ENCODE measurements around the gene LY6G6C.

Gene LY6G6C

DNA sequence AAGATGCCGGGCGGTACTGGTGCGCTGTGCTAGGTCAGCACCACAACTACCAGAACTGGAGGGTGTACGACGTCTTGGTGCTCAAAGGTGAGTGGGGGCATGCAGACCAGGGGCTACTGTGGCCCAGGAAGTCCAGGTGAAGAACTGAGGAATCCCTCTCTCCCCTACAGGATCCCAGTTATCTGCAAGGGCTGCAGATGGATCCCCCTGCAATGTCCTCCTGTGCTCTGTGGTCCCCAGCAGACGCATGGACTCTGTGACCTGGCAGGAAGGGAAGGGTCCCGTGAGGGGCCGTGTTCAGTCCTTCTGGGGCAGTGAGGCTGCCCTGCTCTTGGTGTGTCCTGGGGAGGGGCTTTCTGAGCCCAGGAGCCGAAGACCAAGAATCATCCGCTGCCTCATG lies 13.8 kb downstream of the LY6G6C start:
- H3K27ac ChIP-seq: no peak overlapping the region
- TF ChIP-seq, protein P1, sequence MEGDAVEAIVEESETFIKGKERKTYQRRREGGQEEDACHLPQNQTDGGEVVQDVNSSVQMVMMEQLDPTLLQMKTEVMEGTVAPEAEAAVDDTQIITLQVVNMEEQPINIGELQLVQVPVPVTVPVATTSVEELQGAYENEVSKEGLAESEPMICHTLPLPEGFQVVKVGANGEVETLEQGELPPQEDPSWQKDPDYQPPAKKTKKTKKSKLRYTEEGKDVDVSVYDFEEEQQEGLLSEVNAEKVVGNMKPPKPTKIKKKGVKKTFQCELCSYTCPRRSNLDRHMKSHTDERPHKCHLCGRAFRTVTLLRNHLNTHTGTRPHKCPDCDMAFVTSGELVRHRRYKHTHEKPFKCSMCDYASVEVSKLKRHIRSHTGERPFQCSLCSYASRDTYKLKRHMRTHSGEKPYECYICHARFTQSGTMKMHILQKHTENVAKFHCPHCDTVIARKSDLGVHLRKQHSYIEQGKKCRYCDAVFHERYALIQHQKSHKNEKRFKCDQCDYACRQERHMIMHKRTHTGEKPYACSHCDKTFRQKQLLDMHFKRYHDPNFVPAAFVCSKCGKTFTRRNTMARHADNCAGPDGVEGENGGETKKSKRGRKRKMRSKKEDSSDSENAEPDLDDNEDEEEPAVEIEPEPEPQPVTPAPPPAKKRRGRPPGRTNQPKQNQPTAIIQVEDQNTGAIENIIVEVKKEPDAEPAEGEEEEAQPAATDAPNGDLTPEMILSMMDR (conservative IDR thresholded peaks at IDR 0.05): no peak
- TF ChIP-seq ZFX (IDR thresholded peaks at IDR 0.05): no peak

DNA sequence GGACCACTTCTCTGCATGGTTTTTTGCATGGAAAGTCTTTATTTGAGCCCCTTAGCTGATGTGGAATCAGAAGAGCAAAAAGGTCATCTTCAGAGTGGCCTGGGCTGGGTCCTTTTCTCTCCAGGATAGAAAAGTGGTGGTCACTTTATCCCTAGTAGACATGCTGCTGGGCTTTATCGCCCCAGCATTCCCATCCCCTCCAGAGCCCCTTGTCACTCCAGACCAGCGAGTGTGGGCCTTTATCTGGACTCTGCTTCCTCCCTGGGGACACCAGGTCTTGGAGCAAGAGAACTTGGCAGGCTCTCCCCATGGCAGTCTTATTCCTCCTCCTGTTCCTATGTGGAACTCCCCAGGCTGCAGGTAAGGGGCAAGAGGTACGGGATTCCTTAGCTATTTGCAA lies 14.9 kb downstream of the LY6G6C start, which contains the start of gene LY6G6F:
TSS of gene LY6G6F (plus strand) at position 268 of the 400 bp plus-strand sequence. CDS start at position 309, 41 bp downstream.
- H3K27ac ChIP-seq: no peak within 1 kb of the TSS
- TF ChIP-seq, protein P1 (conservative IDR thresholded peaks at IDR 0.05): no peak
- no peak for TF ChIP-seq ZFX (IDR thresholded peaks at IDR 0.05)

DNA sequence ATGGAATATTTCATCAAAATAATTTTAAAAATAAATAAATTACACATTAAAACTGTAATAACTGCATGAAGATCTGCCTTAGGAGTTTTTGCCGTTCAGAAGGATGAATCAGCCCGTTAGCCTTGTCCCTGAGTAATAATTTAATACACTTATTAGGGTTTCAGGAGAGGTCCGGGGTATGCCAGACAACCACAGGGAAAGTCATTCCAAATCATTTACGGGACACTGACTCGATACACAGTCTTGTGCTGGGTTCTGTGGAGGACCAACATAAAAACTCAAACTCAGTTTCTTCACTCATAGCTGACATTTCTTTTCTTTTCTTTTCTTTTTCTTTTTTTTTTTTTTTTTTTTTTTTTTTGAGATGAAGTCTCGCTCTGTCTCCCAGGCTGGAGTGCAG lies 15.6 kb downstream of the LY6G6C start:
- TF ChIP-seq, protein P1 (conservative IDR thresholded peaks at IDR 0.05): no peak
- no peak for TF ChIP-seq ZFX (IDR thresholded peaks at IDR 0.05)
- H3K27ac ChIP-seq: no peak overlapping the region

DNA sequence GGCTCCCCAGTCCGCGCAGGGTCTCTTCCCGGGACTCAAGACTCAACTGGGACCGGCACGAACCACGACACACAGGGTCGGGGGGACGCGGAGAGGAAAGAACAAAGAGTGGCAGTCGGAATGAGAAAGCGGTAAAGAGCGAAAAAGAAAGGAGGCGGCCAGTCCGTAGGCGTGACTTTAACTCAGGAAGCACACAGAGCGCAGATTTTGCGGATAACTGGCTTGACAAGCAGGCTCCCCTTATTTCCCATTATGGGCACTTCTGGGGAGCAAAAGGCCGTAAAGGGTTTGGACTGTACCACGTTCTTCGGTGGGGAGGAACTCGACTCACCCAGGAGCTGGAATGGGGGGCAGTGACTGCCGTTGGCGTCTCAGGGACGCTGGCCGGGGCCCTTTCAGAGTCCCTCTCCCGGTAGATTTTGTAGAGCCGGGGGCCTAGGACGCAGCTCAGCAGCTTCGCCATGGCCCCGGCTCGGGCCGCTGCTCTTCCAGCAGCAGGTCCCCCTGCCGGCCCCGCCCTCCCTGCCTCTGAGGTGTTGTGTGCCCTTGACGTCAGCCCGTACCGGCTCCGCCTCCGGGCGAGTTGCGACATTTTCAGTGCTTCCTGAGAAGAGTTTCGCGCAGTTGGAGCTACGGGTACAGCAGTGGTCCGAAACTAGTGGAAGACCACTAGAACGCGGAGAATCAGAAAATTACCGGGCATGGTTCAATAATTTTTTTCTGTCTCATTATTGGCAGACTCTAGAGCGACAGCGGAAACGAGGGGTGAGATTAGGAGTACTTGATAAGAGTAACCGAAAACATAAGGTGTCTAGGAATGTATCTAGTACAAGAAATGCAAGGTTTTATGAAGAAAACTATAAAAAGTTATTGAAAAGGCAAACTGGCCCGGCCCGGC lies 18.5 kb downstream of the LY6G6C start, which contains the start of gene ABHD16A:
TSS of gene ABHD16A (minus strand) at position 506 of the 898 bp plus-strand sequence. CDS start at position 463, 43 bp downstream.
- TF ChIP-seq, protein P1 (conservative IDR thresholded peaks at IDR 0.05): no peak
- TF ChIP-seq ZFX (IDR thresholded peaks at IDR 0.05): peak; percentile 42; the same call in 1 of the 2 replicates
- peak within 1 kb of the TSS; percentile 75 for H3K27ac ChIP-seq

DNA sequence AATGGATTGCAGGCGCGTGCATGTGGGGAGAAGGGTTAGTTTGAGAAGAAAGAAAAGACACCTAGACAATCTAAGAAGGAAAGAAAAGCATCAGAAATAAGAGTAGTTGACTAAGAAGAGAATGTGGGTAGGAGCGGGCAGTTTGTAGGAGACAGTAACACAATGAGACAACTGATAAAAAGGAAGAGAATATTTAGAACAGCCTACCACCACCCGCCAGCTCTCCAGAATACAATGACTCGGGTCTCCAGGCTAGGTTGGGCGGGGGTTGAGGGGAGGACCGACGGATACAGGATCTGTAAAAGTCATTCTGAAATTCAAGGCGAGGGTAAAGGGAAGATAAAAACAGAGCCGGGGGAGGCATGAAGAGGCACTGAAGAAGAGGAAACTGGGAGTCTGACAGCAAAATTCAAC lies 19.1 kb downstream of the LY6G6C start:
- H3K27ac ChIP-seq: peak overlapping the region; percentile 75
- no peak for TF ChIP-seq ZFX (IDR thresholded peaks at IDR 0.05)
- TF ChIP-seq, protein P1 (conservative IDR thresholded peaks at IDR 0.05): no peak

DNA sequence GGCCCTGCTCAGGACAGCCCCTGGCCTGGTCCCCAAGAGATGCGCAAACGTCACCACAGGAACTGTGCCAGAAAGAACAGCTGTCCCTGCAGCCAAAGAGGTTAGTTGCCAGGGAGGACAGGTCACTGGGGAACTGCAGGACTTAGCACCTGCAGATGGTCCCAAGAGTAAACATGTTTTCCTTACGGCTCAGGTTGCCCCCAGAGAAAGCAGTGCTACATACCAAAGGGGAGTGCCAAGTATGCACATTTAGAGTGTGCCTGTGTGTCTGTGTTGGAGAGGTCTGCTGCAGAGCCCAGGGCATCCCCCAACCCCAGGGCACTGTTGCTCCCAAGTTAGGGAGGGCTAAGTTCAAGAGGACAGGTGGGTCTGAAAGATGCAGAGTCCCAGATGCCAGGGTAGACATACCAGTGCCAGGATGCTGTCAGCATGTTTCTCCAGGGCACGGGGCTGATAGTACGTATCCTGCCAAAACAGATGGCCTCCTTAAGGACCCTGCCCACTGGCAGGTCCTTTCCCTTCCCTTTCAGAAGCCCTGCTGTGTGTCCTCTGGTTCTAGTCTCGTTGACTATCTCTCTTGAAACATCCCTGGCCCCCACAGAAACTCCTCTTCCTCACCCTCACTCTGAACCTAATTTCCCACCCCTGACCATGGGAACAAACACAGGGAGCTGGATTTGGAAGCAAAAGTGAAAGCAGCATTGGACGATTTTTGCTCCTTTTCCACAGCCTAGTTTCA lies 19.7 kb downstream of the LY6G6C start:
- TF ChIP-seq ZFX (IDR thresholded peaks at IDR 0.05): no peak
- TF ChIP-seq, protein P1 (conservative IDR thresholded peaks at IDR 0.05): no peak
- peak overlapping the region; percentile 75 for H3K27ac ChIP-seq

Data from C4-2B (cell line).